Hepatocyte (in vitro differentiated cells): ENCODE data around the gene DHPS. TPM values are rescaled to one million over a fixed set of nuclear protein-coding genes. Genes with fewer than 3 reads are reported as not detected.

Experiments
- DNase-seq: peaks from one replicate; pipeline ENCODE4 v3.0.0-alpha.2; 2016; ENCODE audit warnings: low spot score
- H2AFZ ChIP-seq: fragments of 200-600 bp; sonication (generic); 2 replicates; pipeline ENCODE4 v1.6.0; 2016; ENCODE audit warnings: antibody characterized with exemption, mild to moderate bottlenecking
- H3K27ac ChIP-seq: fragments of 200-600 bp; sonication (generic); 2 replicates; pipeline ENCODE4 v1.5.1; 2016; ENCODE audit warnings: mild to moderate bottlenecking
- H3K27me3 ChIP-seq: fragments of 200-600 bp; sonication (generic); 2 replicates; pipeline ENCODE4 v1.6.1; 2016
- H3K36me3 ChIP-seq: fragments of 200-600 bp; sonication (generic); replicated peaks from 2 replicates; pipeline ENCODE4 v1.5.1; 2016; ENCODE audit warnings: low read depth; ENCODE audit not compliant: insufficient read depth
- H3K4me1 ChIP-seq: fragments of 200-600 bp; sonication (generic); 2 replicates; pipeline ENCODE4 v1.5.1; 2016; ENCODE audit warnings: mild to moderate bottlenecking, moderate library complexity; ENCODE audit not compliant: insufficient read depth
- H3K4me2 ChIP-seq: fragments of 200-600 bp; sonication (generic); 2 replicates; pipeline ENCODE4 v1.6.0; 2016
- H3K4me3 ChIP-seq: fragments of 200-600 bp; sonication (generic); 2 replicates; pipeline ENCODE4 v1.5.1; 2016; ENCODE audit warnings: mild to moderate bottlenecking
- H3K79me2 ChIP-seq: fragments of 200-600 bp; sonication (generic); 2 replicates; pipeline ENCODE4 v1.6.0; 2017; ENCODE audit warnings: mild to moderate bottlenecking
- H3K9me2 ChIP-seq: fragments of 200-600 bp; sonication (generic); replicated peaks from 2 replicates; pipeline ENCODE4 v1.6.0; 2017; ENCODE audit warnings: mild to moderate bottlenecking; ENCODE audit not compliant: insufficient read depth
- H3K9me3 ChIP-seq: fragments of 200-600 bp; sonication (generic); 2 replicates; pipeline ENCODE4 v1.5.1; 2016; ENCODE audit warnings: low read depth, mild to moderate bottlenecking
- H4K20me1 ChIP-seq: fragments of 200-600 bp; sonication (generic); 2 replicates; pipeline ENCODE4 v1.6.0; 2016; ENCODE audit warnings: mild to moderate bottlenecking; ENCODE audit not compliant: insufficient read depth, poor library complexity, severe bottlenecking
- EZH2 ChIP-seq: fragments of 200-600 bp; sonication (generic); IDR thresholded peaks from 2 replicates; pipeline ENCODE4 v1.6.1; 2016; ENCODE audit warnings: antibody characterized with exemption, mild to moderate bottlenecking, borderline replicate concordance
- EZH2phosphoT487 ChIP-seq: fragments of 200-600 bp; sonication (generic); IDR thresholded peaks from one replicate; pipeline ENCODE4 v1.6.1; 2018; ENCODE audit warnings: antibody characterized with exemption, mild to moderate bottlenecking, low read depth, moderate library complexity; ENCODE audit not compliant: unreplicated experiment, severe bottlenecking
- WGBS: methylation state at CpG from one replicate; pipeline ENCODE4 v1.1.6; 2016; ENCODE audit warnings: low lambda C conversion rate; ENCODE audit errors: missing lambda C conversion rate; 5-methylcytosine and 5-hydroxymethylcytosine counted together
- polyA plus RNA-seq: library from polyadenylated mRNA; unstranded; fragments of >200 nt; fragmentation: Nextera tagmentation; extraction: Ambion mirVana; gene quantifications from 2 replicates; pipeline ENCODE4 v1.2.1, GENCODE V29; 2016
- total RNA-seq: library from RNA; depleted of rRNA; stranded (reverse); fragments of >200 nt; gene quantifications from 2 replicates; pipeline ENCODE4 v1.2.3, GENCODE V29; 2014
- TF ChIP-seq, protein P1 (sequence below): fragments of 200-600 bp; sonication (generic); IDR thresholded peaks from 2 replicates; pipeline ENCODE4 v1.5.1; 2016; ENCODE audit warnings: antibody characterized with exemption, mild to moderate bottlenecking; ENCODE audit not compliant: poor library complexity

DHPS gene
- 62.6 and 71.7 TPM in 2 replicates for total RNA-seq
- polyA plus RNA-seq, result 63.1 and 84.7 TPM in 2 replicates

DNA sequence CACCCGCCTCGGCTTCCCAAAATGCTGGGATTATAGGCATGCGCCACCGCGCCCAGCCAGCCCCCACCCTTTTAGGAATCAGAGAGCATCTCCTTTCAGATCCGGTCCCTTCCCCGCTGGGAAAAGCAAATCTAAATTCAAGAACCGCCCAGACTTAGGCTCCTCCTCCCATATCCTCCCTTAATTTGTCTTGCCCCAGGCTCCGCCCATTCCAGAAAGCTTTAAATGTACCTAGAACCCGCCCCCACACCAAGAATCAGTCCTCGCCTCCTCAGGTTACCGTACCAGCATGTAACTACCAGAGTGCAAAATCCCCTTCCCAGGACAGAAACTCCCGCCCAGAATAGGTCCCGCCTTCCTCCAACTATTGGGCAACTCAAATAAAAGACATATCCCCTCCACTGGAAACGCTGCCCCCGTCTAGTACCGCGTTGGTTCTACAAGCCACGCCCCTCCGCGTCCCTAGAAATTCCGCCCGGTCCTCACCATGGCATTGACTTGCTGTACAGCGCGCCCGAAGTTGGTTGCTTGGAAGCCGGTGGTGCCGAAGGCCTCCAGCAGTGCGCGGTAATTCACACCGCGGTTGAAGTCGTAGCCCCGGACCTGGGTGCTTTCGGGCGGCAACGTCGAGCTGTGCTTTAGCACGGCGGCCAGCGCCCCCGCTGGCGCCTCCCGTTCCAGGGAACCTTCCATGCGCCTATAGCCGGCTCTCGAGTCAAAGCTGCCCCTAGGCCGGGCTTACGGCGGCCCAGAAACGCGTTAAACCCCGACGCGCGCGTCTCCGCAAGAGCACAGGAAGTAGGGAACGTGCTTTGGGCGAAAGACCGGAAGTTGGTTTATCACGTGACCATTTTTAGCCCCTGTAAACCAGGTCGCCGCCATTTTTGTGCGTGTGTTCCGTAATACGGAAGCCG is at the start of gene DHPS:
TSS of gene DHPS (minus strand) at position 807 of the 914 bp plus-strand sequence. CDS start at position 693, 114 bp downstream.
- Histone ChIP-seq H3K27ac (peak within 1 kb of the TSS; percentile 99), H3K79me2 (peaks cover 16% of the 10 kb centered on the region), H2AFZ (peak within 1 kb of the TSS; percentile 94), H3K36me3 (no peaks in the 10 kb centered on the region), H4K20me1 (no peaks in the 10 kb centered on the region), H3K4me1 (peaks cover 7% of the 10 kb centered on the region), H3K4me2 (peak within 1 kb of the TSS; percentile 83), H3K9me2 (no peaks in the 10 kb centered on the region), H3K4me3 (peak within 1 kb of the TSS; percentile 84), H3K27me3 (no peaks in the 10 kb centered on the region), H3K9me3 (no peaks in the 10 kb centered on the region)
- 1% methylated on average over 68 of the region's 68 CpGs for WGBS
- no peak for TF ChIP-seq EZH2phosphoT487
- peak; percentile 98 for DNase-seq

DNA sequence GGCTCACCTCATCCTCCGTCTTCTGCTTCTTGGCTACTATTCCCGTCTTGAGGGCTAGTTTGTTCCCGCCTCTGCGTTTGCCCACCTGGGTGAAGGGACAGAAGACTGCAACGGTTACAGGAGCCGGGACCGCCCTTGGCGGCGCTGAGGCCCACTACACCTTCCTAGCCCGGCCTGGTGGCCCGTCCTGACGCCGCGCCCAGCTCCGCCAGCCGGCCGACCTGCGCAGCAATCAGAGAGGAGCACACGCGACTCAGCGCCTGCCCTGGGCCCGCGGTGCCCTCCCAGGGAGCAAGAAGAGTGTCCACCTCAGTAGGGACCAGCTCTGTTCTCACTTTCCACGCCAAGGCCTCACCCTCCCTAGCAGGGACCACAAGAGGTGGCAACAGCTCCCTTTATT is 49.7 kb upstream of the DHPS start:
- Histone ChIP-seq H3K4me1 (peaks cover 10% of the 10 kb centered on the region), H3K27ac (no peak overlapping the region), H4K20me1 (peaks cover 35% of the 10 kb centered on the region), H3K79me2 (peaks cover 44% of the 10 kb centered on the region), H3K9me2 (no peaks in the 10 kb centered on the region), H3K27me3 (no peaks in the 10 kb centered on the region), H3K4me2 (no peak overlapping the region), H3K4me3 (no peak overlapping the region), H3K9me3 (no peaks in the 10 kb centered on the region), H3K36me3 (no peaks in the 10 kb centered on the region), H2AFZ (no peak overlapping the region)
- no peak for DNase-seq
- TF ChIP-seq, protein P1, sequence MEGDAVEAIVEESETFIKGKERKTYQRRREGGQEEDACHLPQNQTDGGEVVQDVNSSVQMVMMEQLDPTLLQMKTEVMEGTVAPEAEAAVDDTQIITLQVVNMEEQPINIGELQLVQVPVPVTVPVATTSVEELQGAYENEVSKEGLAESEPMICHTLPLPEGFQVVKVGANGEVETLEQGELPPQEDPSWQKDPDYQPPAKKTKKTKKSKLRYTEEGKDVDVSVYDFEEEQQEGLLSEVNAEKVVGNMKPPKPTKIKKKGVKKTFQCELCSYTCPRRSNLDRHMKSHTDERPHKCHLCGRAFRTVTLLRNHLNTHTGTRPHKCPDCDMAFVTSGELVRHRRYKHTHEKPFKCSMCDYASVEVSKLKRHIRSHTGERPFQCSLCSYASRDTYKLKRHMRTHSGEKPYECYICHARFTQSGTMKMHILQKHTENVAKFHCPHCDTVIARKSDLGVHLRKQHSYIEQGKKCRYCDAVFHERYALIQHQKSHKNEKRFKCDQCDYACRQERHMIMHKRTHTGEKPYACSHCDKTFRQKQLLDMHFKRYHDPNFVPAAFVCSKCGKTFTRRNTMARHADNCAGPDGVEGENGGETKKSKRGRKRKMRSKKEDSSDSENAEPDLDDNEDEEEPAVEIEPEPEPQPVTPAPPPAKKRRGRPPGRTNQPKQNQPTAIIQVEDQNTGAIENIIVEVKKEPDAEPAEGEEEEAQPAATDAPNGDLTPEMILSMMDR, result no peak
- no peak for TF ChIP-seq EZH2
- TF ChIP-seq EZH2phosphoT487, result no peak
- WGBS, result 97% methylated on average over 24 of the region's 24 CpGs

DNA sequence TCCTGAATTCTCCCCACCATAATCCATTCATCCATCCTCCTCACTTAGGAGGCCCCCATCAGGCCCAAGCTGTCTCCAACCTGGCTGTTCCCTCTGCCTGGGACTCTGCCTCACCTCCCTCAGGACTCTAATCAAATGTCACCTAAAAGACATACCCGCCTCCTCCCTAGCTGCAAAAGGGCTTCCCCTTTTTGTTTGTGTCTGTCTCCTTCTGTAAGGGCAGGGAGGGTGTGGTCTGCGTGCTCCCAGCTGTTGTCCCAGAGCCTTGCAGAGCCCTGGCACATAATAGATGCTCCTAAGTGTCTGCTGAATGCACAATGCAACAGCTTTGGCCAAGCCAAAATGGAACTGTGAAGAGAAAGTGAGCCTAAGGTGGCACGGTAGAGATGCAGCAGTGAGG is 48.4 kb upstream of the DHPS start:
- Histone ChIP-seq H4K20me1 (peaks cover 35% of the 10 kb centered on the region), H3K36me3 (no peaks in the 10 kb centered on the region), H3K9me3 (no peaks in the 10 kb centered on the region), H3K9me2 (no peaks in the 10 kb centered on the region), H3K4me3 (no peak overlapping the region), H3K4me1 (peaks cover 10% of the 10 kb centered on the region), H3K27me3 (no peaks in the 10 kb centered on the region), H2AFZ (no peak overlapping the region), H3K27ac (no peak overlapping the region), H3K79me2 (peaks cover 44% of the 10 kb centered on the region), H3K4me2 (no peak overlapping the region)
- no peak for DNase-seq
- 98% methylated on average over 3 of the region's 3 CpGs for WGBS
- TF ChIP-seq, protein P1, result no peak

DNA sequence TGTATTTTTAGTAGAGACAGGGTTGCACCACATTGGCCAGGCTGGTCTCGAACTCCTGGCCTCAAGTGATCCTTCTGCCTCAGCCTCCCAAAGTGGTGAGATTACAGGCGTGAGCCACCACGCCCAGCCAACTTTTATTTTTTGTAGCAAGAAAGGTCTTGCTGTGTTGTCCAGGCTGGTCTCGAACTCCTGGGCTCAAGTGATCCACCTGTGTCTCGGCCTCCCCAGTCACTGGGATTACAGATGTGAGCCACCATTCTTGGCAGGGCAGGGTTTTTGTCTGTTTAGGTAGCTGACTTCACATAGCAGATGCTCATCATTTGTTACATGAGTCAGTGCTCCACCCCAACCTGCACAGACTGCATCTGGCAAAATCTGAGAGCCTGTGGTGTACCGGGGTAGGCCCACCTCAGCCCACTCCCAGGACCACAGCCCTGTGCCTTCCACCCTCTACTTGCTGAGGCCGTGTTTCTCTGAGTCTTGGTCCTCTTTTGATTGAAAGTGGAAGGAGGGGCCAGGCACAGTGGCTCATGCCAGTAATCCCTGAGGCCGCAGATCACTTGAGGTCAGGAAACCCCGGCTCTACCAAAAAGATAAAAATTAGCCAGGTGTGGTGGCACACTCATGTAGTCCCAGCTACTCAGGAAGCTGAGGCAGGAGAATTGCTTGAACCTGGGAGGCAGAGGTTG is 46.2 kb upstream of the DHPS start:
- Histone ChIP-seq H3K9me3 (no peaks in the 10 kb centered on the region), H3K4me2 (no peak overlapping the region), H3K79me2 (peaks cover 40% of the 10 kb centered on the region), H3K9me2 (no peaks in the 10 kb centered on the region), H3K27me3 (no peaks in the 10 kb centered on the region), H3K4me1 (peaks cover 8% of the 10 kb centered on the region), H3K4me3 (no peak overlapping the region), H3K27ac (no peak overlapping the region), H2AFZ (no peak overlapping the region), H3K36me3 (no peaks in the 10 kb centered on the region), H4K20me1 (peaks cover 25% of the 10 kb centered on the region)
- no peak for DNase-seq
- TF ChIP-seq EZH2 (no peak), EZH2phosphoT487 (no peak)
- TF ChIP-seq, protein P1, result no peak
- WGBS, result 96% methylated on average over 9 of the region's 9 CpGs
